Measurements from ENCODE around the gene POLE2.
"Not testable (repeated sequence)": the region's sequence is repeated elsewhere in the genome, so short reads cannot be mapped to it uniquely, and the experiment has no call there.

The POLE2 gene

GRCh38 chr14:49619273-49619672 lies 68.7 kb downstream of the POLE2 start:
- H3K9me3 ChIP-seq (ENCODE audit: control insufficient read depth, insufficient read depth, low read length); H3K4me1 ChIP-seq (ENCODE audit: insufficient read depth, low read length): not testable (repeated sequence)
- peak overlapping the region; percentile 100 for H3K9ac ChIP-seq (ENCODE audit: low read depth, low read length)
- peaks cover 11% of the 10 kb centered on the region for H3K36me3 ChIP-seq (ENCODE audit: insufficient read depth, low read length)

GRCh38 chr14:49617852-49618519 lies 70.0 kb downstream of the POLE2 start:
- Histone ChIP-seq H3K9me3 (ENCODE audit: control insufficient read depth, insufficient read depth, low read length) (no peaks in the 10 kb centered on the region), H3K9ac (ENCODE audit: low read depth, low read length) (no peak overlapping the region), H3K36me3 (ENCODE audit: insufficient read depth, low read length) (peaks cover 11% of the 10 kb centered on the region), H3K4me1 (ENCODE audit: insufficient read depth, low read length) (peaks cover 5% of the 10 kb centered on the region; the same call in 1 of the 2 replicates)

GRCh38 chr14:49615776-49616175 lies 72.2 kb downstream of the POLE2 start:
- H3K4me1 ChIP-seq (ENCODE audit: insufficient read depth, low read length), result no peaks in the 10 kb centered on the region
- H3K9ac ChIP-seq (ENCODE audit: low read depth, low read length), result no peak overlapping the region
- peaks cover 11% of the 10 kb centered on the region for H3K36me3 ChIP-seq (ENCODE audit: insufficient read depth, low read length)
- H3K9me3 ChIP-seq (ENCODE audit: control insufficient read depth, insufficient read depth, low read length), result no peaks in the 10 kb centered on the region

- Histone ChIP-seq H3K9ac (ENCODE audit: low read depth, low read length) (no peak overlapping the region), H3K36me3 (ENCODE audit: insufficient read depth, low read length) (peaks cover 11% of the 10 kb centered on the region), H3K4me1 (ENCODE audit: insufficient read depth, low read length) (no peaks in the 10 kb centered on the region), H3K9me3 (ENCODE audit: control insufficient read depth, insufficient read depth, low read length) (no peaks in the 10 kb centered on the region)
These were observed 73.8 kb downstream of the POLE2 start for GRCh38 chr14:49614196-49614595.

- 0 out of 2 replicates have a peak, but pooled peaks cover 4% of the 10 kb centered on the region for H3K4me1 ChIP-seq (ENCODE audit: insufficient read depth, low read length)
- H3K36me3 ChIP-seq (ENCODE audit: insufficient read depth, low read length), result peaks cover 2% of the 10 kb centered on the region
- no peaks in the 10 kb centered on the region for H3K9me3 ChIP-seq (ENCODE audit: control insufficient read depth, insufficient read depth, low read length)
- no peak overlapping the region for H3K9ac ChIP-seq (ENCODE audit: low read depth, low read length)
These were observed 75.3 kb downstream of the POLE2 start for GRCh38 chr14:49612671-49613070.

GRCh38 chr14:49612251-49612650 lies 75.8 kb downstream of the POLE2 start:
- Histone ChIP-seq H3K4me1 (ENCODE audit: insufficient read depth, low read length) (0 out of 2 replicates have a peak, but pooled peaks cover 4% of the 10 kb centered on the region), H3K9me3 (ENCODE audit: control insufficient read depth, insufficient read depth, low read length) (no peaks in the 10 kb centered on the region), H3K36me3 (ENCODE audit: insufficient read depth, low read length) (no peaks in the 10 kb centered on the region; the same call in 1 of the 2 replicates), H3K9ac (ENCODE audit: low read depth, low read length) (no peak overlapping the region)

- Histone ChIP-seq H3K36me3 (ENCODE audit: insufficient read depth, low read length) (no peaks in the 10 kb centered on the region; the same call in 1 of the 2 replicates), H3K9me3 (ENCODE audit: control insufficient read depth, insufficient read depth, low read length) (no peaks in the 10 kb centered on the region)
These were observed 80.4 kb downstream of the POLE2 start for GRCh38 chr14:49607583-49607982.

GRCh38 chr14:49598485-49599300 lies 89.3 kb downstream of the POLE2 start, which contains the start of gene LRR1:
LRR1 (plus strand) TSS chr14:49598940; CDS start chr14:49599021, 81 bp downstream.
- H3K4me1 ChIP-seq (ENCODE audit: insufficient read depth, low read length), result 0 out of 2 replicates have a peak, but pooled peaks cover 4% of the 10 kb centered on the region
- peak within 1 kb of the TSS; percentile 94 for H3K9ac ChIP-seq (ENCODE audit: low read depth, low read length)
- H3K36me3 ChIP-seq (ENCODE audit: insufficient read depth, low read length), result no peaks in the 10 kb centered on the region
- no peaks in the 10 kb centered on the region for H3K9me3 ChIP-seq (ENCODE audit: control insufficient read depth, insufficient read depth, low read length)

More at GRCh38 chr14:49607583-49607982, 80.4 kb downstream of the POLE2 start:
- 0 out of 2 replicates have a peak, but pooled peaks cover 4% of the 10 kb centered on the region for H3K4me1 ChIP-seq (ENCODE audit: insufficient read depth, low read length)
- H3K9ac ChIP-seq (ENCODE audit: low read depth, low read length), result no peak overlapping the region

GRCh38 chr14:49598189-49598484 lies 89.9 kb downstream of the POLE2 start:
- Histone ChIP-seq H3K9ac (ENCODE audit: low read depth, low read length) (peak overlapping the region; percentile 94), H3K9me3 (ENCODE audit: control insufficient read depth, insufficient read depth, low read length) (no peaks in the 10 kb centered on the region), H3K36me3 (ENCODE audit: insufficient read depth, low read length) (no peaks in the 10 kb centered on the region), H3K4me1 (ENCODE audit: insufficient read depth, low read length) (0 out of 2 replicates have a peak, but pooled peaks cover 4% of the 10 kb centered on the region)

GRCh38 chr14:49594347-49595091 lies 93.5 kb downstream of the POLE2 start:
- Histone ChIP-seq H3K9ac (ENCODE audit: low read depth, low read length) (no peak overlapping the region), H3K9me3 (ENCODE audit: control insufficient read depth, insufficient read depth, low read length) (no peaks in the 10 kb centered on the region), H3K4me1 (ENCODE audit: insufficient read depth, low read length) (0 out of 2 replicates have a peak, but pooled peaks cover 4% of the 10 kb centered on the region), H3K36me3 (ENCODE audit: insufficient read depth, low read length) (no peaks in the 10 kb centered on the region)
